GM19438 (cell line): ENCODE measurements around the gene RAD23A.

Source experiments
- ATAC-seq: cut with Tn5 transposase; IDR thresholded peaks from one replicate; pipeline ENCODE4 v1.9.1; 2021; ENCODE audit warnings: low read depth; ENCODE audit not compliant: unreplicated experiment

The RAD23A gene

DNA sequence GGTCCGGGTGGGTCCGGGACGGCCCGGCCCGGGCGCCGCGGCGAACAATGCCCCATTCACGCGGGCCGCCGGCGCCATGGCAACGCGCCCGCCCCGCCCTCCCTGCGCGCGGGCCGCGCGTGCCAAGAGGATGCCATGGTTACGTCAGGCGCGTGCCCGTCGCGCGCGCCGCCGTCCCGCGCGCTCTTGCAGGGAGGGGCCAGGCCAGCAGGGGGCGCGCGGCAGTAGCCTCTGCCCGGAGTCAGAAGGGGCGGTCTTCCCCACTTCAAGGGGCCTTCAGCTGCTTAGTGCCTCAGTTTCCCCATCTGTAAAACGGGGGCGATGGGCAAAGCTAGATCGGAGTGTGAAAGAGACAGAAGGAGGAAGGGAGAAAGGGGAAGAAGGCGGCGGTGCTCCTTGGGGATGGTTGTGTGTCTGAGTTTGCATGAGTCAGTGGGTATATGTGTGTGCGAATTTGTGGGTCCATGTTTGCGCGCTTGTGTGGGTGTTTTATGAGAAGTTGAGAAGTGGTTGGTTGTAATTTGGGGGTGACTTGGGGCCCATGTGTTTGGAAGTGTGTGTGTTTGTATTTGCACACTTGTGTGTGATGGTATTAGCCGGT, 38.0 kb downstream of the RAD23A start:
- ATAC-seq, result no peak

DNA sequence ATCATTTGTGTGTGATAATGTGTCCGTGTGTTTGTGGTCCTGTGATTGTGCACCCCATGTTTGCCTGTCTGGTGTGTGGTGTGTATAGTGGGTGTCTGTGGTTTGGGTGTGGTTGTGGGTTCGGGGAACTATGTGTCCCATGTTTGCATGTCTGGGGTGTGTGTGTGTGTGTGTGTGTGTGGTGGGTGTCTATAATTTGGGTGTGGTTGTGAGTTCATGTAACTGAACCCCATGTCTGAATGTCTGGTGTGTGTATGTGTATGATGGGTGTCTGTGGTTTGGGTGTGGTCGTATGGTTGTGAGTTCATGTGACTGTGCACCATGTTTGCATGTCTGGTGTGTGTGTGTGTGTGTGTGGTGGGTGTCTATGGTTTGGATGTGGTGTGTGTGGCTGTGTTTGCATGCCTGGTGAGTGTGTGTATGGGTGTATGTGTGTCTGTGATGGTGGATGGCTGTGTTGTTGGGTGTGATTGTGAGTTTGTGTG, 38.5 kb downstream of the RAD23A start:
- no peak for ATAC-seq

DNA sequence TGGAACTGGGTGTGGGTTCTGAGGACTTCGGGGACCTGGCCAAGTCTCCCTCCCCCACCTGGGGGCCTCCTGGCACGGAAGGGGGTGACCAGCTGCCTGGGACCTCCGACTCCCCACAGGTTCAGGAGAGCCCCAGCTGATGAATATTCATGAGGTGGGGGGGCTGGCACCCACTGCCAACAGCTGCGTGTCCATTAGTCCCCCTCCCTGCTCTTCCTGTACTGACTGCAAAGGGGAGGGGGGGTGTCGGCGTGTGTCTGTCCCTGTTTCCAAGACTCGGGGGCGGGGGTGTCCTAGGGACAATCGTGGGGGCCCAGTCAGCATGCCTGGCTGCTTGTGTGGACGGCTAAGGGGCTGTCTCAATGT, 39.0 kb downstream of the RAD23A start:
- no peak for ATAC-seq

DNA sequence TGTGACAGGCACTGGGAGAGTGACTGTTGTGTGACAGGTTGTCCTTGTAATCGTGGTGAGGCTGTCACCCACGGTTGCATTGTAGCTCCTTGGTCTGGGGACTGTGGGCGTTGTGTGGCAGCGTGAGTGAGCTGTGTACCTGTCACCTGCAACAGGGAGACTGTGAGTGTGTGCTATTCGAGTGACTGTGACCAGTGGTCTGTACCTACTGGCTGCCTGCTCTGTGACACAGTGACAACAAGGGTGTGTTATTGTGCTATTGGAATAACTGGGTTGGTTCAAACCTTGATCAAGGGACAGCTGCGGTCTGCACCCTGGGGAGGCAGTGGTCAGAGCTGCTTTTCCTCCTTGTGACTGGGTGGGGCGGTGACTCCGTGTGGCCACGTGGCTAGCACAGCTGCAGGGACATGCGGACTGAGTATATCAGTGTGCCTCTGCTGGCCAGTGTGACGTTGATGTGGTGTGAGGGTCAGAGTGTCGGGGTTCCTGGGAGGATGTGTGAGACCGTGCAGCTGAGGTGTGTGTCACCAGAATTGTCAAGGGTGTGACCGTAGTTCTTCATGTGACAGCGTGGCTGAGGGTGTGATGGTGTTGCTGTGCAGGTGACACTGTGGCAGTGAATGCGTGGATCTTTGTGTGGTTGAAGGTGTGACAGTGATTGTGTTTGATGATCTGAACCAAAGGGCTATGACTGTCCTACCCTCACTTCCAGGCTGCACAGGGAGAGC, 39.6 kb downstream of the RAD23A start:
- ATAC-seq, result no peak

DNA sequence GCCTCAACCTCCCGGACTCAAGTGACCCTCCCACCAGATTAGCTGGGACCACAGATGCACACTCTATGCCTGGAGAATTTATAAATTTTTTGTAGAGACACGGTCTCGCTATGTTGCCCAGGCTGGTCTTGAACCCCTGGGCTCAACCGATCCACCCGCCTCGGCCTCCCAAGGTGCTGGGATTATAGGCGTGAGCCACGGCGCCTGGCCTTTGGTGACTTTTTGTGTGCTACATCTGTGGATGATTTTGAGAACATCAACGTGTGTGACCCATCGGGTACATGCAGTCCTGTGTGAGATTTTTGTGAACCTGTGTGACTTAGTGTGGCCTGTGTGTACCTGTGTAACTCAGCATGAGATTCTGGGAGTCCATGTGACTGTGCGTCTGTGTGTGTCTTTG, 41.1 kb downstream of the RAD23A start:
- no peak for ATAC-seq

DNA sequence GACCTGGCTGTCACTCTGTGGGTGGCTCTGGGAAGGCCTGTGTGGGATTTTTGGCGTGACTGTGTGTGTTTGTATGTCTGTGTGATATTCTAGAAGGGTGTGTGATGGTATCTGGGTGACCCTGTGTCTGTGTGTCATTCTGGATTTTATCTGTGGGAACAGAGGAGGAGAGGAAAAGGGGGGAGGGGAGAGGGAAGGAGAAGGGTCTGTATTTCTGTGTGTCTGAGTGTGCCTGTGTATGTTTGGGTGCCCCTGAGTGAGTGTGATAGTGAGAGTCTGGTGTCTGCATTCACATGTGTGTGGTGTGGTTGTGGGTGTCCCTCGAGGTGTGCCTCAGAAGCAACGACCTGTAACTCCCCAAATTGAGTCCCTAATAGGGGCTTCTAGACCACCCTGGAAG, 41.5 kb downstream of the RAD23A start:
- ATAC-seq, result no peak

DNA sequence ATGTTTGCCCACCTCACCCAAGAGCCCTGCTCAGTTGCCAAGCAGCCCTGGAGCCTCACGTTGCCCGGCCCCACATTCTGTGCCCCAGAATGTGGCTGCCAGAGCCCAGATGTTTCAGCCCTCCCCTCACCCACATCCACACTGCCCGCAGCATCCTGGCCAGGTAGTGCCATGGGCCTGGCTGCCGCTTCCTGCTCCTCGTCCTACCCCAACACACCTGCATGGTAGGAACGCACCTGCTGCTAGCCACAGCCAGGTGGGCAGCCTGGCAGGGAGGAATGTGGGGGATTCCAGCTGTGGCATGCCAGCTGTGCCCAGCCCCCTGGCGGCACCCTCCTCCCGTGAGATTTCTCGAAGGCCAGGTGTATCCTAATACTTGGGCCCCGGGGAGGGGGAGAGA, 42.1 kb downstream of the RAD23A start:
- ATAC-seq, result no peak

DNA sequence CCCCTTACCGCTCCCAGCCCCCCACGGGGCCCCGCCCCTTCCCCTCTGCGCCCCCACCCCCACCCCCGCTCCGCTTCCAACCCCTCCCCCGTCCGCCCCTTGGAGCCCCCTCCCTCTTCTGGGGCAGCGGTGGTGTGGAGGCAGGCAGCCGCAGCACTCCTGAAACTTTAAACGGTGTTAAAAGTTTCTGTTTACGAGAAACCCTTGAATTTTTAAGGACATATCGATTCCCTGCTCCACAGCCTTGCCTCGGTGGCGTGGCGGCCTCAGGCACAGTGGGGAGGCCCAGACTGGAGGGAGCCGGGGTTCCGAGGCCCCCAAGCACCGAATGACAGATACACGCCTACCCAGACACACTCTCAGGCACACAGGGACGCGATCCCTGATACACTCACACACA, 44.8 kb downstream of the RAD23A start:
- ATAC-seq, result no peak

DNA sequence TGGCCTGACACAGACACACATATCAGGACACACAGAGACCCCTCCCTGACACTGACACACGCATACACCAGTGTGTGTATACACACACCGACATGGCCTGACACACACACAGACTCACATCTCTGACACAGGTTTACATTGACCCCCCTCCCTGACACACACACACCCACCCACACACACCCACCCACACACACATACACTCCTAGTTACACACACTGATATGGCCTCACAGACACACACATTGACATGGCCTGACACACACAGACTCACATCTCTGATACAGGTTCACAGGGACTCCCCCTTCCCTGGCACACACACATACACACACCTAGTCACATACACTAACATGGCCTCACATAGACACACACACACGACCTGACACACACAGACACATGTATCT, 45.2 kb downstream of the RAD23A start:
- ATAC-seq, result no peak

DNA sequence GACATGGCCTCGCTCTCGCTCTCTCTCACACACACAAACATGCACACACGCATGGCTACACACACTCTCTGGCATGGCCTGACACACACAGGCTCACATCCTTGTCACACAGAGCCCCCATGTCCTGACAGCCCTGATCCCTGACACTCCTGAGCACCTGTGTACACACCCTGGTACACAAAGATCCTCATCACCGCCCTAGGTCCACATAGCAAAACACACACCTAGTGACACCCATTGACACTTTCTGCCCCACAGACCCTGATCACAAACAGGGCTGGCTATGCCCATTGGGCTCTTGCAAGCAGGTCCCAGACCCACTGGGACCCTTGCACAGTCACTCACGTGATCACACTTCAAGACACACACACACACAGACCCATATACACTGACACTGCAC, 45.6 kb downstream of the RAD23A start:
- ATAC-seq, result no peak

DNA sequence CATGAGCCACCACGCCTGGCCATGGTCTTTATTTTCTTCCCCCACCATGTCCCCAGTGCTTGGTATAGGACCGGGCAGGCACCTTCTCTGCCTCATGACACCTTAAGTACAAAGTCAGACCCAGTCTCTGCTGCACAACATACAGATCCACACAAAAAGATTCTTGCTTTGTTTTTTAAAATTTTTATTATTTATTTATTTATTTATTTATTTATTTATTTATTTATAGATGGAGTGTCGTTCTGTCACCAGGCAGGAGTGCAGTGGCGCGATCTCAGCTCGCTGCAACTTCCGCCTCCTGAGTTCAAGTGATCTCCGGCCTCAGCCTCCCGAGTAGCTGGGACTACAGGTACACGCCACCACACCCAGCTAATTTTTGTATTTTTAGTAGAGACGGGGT, 47.1 kb downstream of the RAD23A start:
- ATAC-seq, result no peak

DNA sequence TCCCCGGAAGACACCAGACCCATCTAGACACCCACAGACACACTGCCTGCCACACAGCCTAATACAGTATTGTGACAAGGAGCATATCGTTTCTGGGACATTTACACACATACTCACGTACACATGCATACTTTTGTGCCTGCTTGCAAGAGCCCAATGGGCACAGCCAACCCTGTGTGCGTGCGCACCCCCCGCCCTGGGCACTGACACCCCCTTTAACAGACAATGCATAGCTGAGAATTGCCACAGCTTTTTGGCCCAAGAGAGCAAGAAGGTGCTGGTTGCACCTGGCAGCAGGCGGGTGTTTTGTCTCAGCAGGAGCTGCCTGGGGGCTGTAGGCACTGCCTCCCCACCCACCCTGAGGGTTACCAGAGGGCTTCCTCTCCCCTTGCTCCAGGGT, 47.9 kb downstream of the RAD23A start:
- ATAC-seq, result no peak

DNA sequence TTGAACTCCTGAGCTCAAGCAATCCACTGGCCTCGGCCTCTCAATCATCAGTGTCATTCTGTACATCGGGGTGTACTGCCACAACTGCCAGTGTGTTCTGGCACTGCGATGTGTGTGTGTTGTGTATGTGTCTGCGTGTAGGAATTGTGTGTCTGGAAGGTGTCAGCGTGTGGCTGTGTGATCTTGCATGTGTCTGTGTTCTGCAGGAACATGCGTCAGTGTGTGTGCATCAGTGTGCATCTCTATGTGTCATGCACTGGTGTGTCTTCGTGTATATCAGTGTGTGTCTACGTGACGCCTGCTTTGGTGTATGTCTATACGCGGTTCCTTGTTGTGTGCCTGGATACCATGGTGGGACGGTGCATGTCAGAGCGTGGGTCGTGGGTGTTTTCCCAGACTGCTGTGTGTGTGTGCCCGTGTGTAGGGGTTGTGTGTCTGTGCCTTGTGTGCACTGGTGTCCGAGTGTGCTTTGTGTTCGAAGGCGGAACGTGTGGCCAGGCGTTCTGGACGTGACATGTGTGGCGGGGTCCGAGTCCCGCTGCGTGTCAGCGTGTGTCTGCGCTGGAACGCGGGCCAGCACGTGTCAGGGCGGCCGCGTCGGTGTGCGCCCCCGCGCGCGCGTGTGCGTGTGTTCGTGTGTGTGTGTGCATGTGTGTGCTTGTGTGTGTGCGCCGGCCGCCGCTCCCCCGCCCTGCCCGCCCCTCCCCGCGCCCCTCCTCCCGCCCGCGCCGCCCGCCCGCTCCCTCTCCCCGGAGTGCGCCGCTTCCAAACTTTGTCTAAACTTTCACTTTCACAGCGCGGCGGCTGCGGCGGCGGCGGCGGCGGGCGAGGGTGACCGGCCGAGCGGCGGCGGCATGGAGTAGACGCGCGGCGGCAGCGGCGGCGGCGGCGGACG, 49.3 kb downstream of the RAD23A start, which contains the start of gene NFIX:
NFIX (plus strand) TSS at position 775 of the 895 bp plus-strand sequence. CDS start 363 bp downstream, outside the sequence.
- ATAC-seq, result no peak

DNA sequence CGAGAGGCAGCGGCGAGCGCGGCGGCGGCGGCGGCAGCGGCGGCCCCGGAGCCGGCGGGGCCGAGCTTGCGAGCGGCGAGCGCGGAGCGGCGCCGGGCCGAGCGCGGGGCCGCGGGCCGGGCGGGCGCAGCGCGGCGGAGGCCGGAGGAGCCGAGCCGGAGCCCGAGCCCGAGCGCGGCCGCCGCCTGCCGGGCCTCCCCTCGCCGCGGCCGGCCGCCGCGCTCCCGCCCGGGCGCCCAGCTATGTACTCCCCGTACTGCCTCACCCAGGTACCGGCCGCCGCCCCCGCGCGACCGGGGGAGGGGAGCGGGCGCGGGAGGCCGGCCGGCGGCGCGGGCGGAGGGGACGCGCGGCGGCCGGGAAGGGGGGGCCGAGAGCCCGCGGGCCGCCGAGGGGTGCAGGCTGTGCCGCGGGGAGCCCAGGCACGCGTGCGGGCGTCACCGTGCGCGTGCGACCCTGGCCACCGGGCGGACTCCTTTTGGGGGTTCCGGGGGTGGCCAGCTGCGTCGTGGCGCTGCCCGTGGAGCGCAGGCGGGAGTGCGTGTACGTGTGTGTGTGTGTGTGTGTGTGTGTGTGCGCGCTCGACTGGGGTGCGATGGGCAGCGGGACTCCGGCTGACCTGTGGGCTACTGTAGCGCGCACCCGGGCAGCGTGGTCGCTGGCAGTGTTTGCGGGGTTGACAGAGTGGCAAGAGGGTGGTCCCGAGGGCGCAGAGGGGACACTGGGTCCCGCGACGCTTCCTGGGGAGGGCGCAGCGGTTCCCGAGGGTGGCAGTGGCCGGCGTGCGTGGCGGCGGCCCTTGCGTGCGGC, 50.1 kb downstream of the RAD23A start:
- ATAC-seq, result no peak

DNA sequence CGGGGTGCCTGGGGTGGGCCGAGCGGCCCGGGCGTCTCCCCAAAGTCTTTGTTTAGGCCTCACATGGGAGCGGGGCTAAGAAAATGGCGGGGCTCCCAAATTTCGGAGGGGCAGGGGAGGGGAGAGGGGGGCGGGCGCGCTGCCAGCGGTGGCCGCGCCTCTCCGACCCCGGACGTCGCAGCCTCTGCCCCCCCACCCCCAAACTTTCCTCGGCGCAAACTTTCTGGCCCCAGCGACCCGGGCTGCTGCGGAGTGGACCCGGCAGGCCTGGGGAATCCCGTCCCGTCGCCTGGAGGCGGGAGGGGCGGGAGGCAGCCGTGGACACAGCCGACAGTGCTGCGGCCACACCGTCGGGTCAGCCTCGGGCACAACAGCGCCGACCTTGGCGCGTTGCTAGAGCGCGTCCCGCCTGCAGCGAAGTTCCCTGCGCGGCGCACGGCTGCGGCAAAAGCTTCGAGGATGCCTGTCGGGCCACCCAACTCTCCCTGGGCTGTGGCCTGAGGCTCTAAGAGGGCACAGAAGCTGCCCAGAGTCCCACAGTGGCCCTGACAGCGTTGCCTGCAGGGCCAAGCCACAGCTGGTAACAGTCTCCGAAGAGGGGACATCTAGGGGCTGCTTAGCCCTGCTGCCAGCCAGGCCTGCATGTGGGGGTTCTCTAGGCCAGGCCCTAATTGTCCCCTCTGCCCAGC, 50.9 kb downstream of the RAD23A start:
- no peak for ATAC-seq

DNA sequence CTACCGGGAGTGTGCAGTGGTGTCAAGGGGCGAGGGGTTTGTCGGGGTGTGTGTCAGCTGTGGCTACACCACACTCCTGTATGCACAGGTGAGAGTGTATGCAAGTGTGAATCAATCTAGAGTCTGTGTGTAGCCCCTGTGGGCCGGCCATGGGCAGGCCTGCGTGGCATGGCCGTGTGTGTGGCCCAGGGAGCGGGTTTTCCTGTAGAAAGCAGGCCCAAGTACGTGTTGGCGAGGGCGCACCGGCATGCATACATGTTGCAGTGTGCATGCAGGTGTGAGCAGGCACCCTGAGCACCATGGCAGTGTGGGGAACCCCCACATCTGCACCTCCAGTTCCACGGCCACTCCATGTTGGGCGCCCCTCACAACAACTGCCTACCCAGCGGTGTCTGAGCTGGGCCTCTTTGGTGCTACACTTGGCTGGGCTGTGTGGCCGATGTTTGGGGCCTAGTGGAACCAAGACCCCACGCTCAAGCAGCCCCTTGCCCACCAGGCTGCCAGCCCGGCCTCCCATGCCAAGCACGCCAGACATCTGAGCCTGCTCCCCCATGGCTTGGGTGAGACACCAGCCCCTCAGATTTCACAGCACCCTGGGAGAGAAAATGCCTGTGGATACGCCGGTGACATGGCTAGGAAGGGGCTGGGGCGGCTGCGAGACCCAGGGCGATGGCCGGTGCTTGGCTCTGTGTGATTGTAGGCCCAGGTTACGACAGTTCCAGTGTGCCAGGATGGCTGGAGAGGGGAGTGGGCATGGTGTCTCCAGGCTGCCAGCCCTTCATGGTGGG, 51.7 kb downstream of the RAD23A start:
- ATAC-seq, result no peak

DNA sequence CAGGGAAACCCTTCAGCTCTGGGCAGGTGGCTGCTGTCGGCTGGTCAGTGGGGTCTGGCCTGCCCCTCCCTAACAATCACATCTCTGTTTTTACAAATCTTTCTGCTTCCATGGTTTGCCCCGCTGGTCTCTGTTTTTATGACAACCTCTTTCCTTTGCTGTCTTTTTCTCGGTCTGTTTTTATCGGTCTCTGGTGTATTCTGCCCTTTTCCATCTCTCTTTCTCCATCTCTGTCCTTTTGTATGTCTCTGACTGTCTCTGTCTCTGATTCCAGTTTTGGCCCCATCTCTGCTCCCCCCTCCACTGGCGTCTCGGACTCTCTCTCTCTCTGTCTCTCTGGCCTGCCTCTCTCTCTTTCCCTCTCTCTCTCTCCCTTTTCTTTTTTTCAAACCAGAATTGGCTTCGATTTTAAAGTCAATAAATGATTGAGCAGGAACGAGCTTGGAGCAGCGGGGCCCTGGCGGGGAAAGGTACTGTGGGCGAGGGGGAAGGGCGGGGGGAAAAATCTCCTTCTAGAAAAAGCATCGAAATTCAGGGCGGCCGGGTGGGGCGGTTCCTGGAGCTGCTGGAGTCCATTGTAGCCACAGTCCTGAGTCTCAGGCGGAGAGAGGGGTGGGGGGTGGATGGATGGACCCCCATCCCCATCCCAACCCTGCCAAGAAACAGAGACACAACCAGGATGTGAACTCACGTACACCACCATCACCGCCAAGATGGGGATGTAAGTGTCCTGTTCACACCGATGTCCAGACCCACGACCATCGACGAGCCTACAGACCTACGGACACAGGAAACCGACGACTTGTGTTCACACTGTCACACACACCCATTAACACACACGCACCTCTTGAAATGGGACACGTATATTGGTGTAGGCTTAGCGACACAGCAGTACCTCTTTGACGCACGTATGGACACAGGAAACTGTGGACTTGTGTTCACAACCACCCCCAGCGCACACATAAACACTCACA, 52.6 kb downstream of the RAD23A start:
- ATAC-seq, result no peak

DNA sequence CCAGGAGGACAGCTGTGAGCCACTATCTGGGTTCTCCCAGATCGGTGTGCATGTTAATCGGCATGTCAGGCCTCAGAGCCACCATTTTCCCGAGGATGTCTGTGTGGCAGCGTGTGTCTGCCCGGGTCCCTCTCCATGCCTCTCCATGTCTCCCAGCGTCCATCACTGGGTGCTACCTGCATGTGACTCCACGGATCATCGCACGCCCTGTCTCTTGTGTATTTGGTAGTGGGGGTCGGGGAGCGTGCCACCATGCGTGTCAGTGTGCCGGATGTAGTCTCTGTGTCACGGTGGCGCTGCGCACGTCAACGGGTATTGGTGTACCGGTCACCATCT, 55.5 kb downstream of the RAD23A start:
- ATAC-seq, result no peak
